ENCODE data around the gene ZNF780B. TPM values are rescaled to one million over a fixed set of nuclear protein-coding genes. Genes with fewer than 3 reads are reported as not detected.

The ZNF780B gene
- total RNA-seq, 4 donors from 2014 or later, result 1.8 to 6.8 (median 4.1) TPM

DNA sequence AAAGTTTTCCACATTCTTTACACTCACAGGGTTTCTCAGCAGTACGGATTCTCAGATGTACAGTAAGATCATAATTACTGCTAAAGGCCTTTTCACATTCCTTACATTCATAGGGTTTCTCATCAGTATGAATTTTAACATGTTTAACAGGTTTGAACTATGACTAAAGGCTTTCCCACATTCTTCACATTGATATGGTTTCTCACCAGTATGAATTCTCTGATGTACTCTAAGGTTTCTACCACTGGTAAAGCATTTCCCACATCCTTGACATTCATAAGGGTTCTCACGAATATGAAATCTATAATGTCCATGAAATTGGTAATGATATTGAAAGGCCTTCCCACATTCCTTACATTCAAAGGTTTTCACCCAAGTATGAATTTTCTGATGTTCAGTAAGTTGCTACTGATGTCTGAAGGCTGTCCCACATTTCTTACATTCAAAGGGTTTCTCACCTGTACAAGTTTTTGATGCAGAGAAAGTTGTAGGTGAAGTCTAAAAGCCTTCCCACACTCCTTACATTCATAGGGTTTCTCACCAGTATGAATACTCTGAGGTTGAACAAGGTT, 22.0 kb downstream of the ZNF780B start:
- intact Hi-C loops (cut with DNase I; ENCODE audit: low total_unique reads), result no loop called here
- WGBS, 2 donors, result 93 to 98% methylated on average over 2 of the region's 2 CpGs
- H3K4me3 ChIP-seq (ENCODE audit: low read depth, poor library complexity, severe bottlenecking), result no peak overlapping the region
- DNase-seq (ENCODE audit: low spot score in 2 of 2), result no peak
- TF ChIP-seq, protein P1, sequence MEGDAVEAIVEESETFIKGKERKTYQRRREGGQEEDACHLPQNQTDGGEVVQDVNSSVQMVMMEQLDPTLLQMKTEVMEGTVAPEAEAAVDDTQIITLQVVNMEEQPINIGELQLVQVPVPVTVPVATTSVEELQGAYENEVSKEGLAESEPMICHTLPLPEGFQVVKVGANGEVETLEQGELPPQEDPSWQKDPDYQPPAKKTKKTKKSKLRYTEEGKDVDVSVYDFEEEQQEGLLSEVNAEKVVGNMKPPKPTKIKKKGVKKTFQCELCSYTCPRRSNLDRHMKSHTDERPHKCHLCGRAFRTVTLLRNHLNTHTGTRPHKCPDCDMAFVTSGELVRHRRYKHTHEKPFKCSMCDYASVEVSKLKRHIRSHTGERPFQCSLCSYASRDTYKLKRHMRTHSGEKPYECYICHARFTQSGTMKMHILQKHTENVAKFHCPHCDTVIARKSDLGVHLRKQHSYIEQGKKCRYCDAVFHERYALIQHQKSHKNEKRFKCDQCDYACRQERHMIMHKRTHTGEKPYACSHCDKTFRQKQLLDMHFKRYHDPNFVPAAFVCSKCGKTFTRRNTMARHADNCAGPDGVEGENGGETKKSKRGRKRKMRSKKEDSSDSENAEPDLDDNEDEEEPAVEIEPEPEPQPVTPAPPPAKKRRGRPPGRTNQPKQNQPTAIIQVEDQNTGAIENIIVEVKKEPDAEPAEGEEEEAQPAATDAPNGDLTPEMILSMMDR (IDR thresholded peaks at IDR 0.05), result no peak
- no peak for TF ChIP-seq POLR2A (IDR thresholded peaks at IDR 0.05)

- no peak for DNase-seq (ENCODE audit: low spot score in 2 of 2)
- intact Hi-C loops (cut with DNase I; ENCODE audit: low total_unique reads), result no loop called here
- no peak for TF ChIP-seq POLR2A (IDR thresholded peaks at IDR 0.05)
- TF ChIP-seq, protein P1 (IDR thresholded peaks at IDR 0.05), result no peak
- H3K4me3 ChIP-seq (ENCODE audit: low read depth, poor library complexity, severe bottlenecking), result no peak overlapping the region
- WGBS, 2 donors, result 78 to 98% methylated on average over 5 of the region's 5 CpGs
Measured at GRCh38 chr19:40026597-40026970, 29.4 kb downstream of the ZNF780B start.

DNA sequence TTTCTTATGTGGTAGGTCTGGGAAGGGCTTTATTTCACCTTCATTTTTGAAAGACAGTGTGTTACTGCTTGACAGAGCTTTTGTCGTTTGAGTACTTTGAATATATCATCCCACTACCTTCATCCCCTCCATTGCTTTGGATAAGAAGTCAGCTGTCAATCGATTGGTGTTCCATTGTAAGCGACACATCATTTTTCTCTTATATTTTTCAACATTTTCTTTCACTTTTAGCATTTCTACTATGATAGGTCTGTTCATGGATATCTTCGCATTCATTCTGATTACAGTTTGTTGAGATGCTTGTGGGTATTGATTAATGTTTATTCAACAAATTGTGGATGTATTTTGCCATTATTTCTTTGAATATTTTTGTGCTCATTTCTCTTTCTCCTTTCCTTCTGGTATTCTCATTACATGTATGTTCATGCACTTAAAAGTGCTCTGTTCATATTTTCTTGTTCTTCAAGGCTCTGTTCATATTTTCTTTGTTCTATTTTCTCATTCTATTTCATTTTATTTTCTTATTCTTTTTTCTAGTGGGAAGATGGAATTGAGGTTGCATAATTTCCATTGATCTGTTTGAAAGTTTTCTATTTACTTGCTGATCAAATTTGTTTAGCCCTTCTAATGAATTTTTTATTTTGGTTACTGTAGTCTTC, 30.0 kb downstream of the ZNF780B start:
- 81 to 93% methylated on average over 4 of the region's 4 CpGs for WGBS, 2 donors
- TF ChIP-seq, protein P1 (IDR thresholded peaks at IDR 0.05), result no peak
- TF ChIP-seq POLR2A (IDR thresholded peaks at IDR 0.05), result no peak
- intact Hi-C loops (cut with DNase I; ENCODE audit: low total_unique reads), result no loop called here
- no peak for DNase-seq (ENCODE audit: low spot score in 2 of 2)
- no peak overlapping the region for H3K4me3 ChIP-seq (ENCODE audit: low read depth, poor library complexity, severe bottlenecking)

DNA sequence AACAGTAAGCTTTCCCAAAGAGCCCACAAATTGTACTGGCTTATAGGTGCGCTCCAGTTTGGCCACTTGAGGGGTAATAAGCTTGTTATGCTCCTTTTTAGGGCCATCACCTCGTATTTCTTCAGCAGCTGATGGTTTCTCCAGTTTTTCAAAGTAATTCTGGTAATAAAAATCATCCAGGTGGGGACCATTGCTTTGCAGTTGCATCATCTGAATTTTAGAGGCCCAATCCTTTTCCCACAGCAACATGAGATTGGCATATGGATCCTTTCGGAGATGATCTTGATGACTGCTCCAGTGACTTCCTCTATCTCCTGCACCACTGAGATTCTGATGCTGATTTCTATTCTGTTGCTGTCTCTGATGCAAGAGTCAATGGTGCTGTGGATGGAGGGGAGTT, 32.1 kb downstream of the ZNF780B start:
- H3K4me3 ChIP-seq (ENCODE audit: low read depth, poor library complexity, severe bottlenecking), result no peak overlapping the region
- TF ChIP-seq POLR2A (IDR thresholded peaks at IDR 0.05), result no peak
- TF ChIP-seq, protein P1 (IDR thresholded peaks at IDR 0.05), result no peak
- DNase-seq (ENCODE audit: low spot score in 2 of 2), result no peak
- WGBS, 2 donors, result 85 to 92% methylated on average over 3 of the region's 3 CpGs
- intact Hi-C loops (cut with DNase I; ENCODE audit: low total_unique reads), result no loop called here

GRCh38 chr19:40013991-40014390, 42.0 kb downstream of the ZNF780B start:
- intact Hi-C loops (cut with DNase I; ENCODE audit: low total_unique reads), result no loop called here
- TF ChIP-seq, protein P1 (IDR thresholded peaks at IDR 0.05), result no peak
- no peak for TF ChIP-seq POLR2A (IDR thresholded peaks at IDR 0.05)
- DNase-seq (ENCODE audit: low spot score in 2 of 2), result no peak
- no peak overlapping the region for H3K4me3 ChIP-seq (ENCODE audit: low read depth, poor library complexity, severe bottlenecking)
- WGBS, 2 donors, result 95 to 97% methylated on average over 4 of the region's 4 CpGs

DNA sequence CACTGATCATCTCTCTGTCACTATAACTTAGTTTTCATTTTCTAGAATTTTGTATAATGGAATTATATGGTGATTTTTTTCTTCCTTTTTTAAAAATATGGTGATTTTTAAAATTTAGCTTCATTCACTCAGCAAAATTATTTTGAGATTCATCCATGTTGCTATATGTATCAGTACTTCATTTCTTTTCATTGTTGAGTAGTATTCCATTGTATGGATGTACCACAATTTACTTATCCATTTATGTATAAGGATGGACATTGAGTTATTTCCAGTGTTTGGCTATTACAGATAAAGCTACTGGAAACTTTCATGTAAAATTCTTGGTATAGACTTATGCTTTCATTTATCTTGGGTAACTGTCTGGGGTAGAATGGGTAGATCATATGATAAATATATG, 46.4 kb downstream of the ZNF780B start:
- no peak overlapping the region for H3K4me3 ChIP-seq (ENCODE audit: low read depth, poor library complexity, severe bottlenecking)
- intact Hi-C loops (cut with DNase I; ENCODE audit: low total_unique reads), result no loop called here
- TF ChIP-seq POLR2A (IDR thresholded peaks at IDR 0.05), result no peak
- TF ChIP-seq, protein P1 (IDR thresholded peaks at IDR 0.05), result no peak
- DNase-seq (ENCODE audit: low spot score in 2 of 2), result no peak
